ENCODE measurements around the gene SLC6A5.

Gene SLC6A5

GRCh38 chr11:20597154-20597679, 2.2 kb upstream of the SLC6A5 start:
- no peak for DNase-seq

GRCh38 chr11:20597680-20598484, 1.5 kb upstream of the SLC6A5 start:
- no peak for DNase-seq

GRCh38 chr11:20598492-20598891, 916 bp upstream of the SLC6A5 start:
- DNase-seq = no peak

GRCh38 chr11:20600020-20600346, 575 bp downstream of the SLC6A5 start:
- no peak for DNase-seq

- DNase-seq = no peak
Observed at GRCh38 chr11:20600551-20600950, 1.1 kb downstream of the SLC6A5 start.

- DNase-seq = no peak
Observed at GRCh38 chr11:20601221-20601914, 2.0 kb downstream of the SLC6A5 start.

GRCh38 chr11:20604295-20604803, 4.9 kb downstream of the SLC6A5 start:
- no peak for DNase-seq

- no peak for DNase-seq
Observed at GRCh38 chr11:20604864-20605601, 5.6 kb downstream of the SLC6A5 start.

GRCh38 chr11:20605602-20606091, 6.2 kb downstream of the SLC6A5 start:
- no peak for DNase-seq

- DNase-seq = no peak
Observed at GRCh38 chr11:20608934-20609333, 9.5 kb downstream of the SLC6A5 start.

- DNase-seq = peak; percentile 54
Observed at GRCh38 chr11:20609727-20610707, 10.6 kb downstream of the SLC6A5 start.

- DNase-seq = no peak
Observed at GRCh38 chr11:20610825-20611224, 11.4 kb downstream of the SLC6A5 start.

- DNase-seq = no peak
Observed at GRCh38 chr11:20611445-20611844, 12.0 kb downstream of the SLC6A5 start.

- DNase-seq = no peak
Observed at GRCh38 chr11:20611892-20612291, 12.5 kb downstream of the SLC6A5 start.

GRCh38 chr11:20612416-20612815, 13.0 kb downstream of the SLC6A5 start:
- DNase-seq = no peak

GRCh38 chr11:20616920-20617319, 17.5 kb downstream of the SLC6A5 start:
- no peak for DNase-seq

GRCh38 chr11:20617346-20618005, 18.1 kb downstream of the SLC6A5 start:
- no peak for DNase-seq

GRCh38 chr11:20618083-20618482, 18.7 kb downstream of the SLC6A5 start:
- no peak for DNase-seq

GRCh38 chr11:20620988-20621387, 21.6 kb downstream of the SLC6A5 start:
- DNase-seq = no peak

GRCh38 chr11:20621679-20622078, 22.3 kb downstream of the SLC6A5 start:
- no peak for DNase-seq

- DNase-seq = no peak
Observed at GRCh38 chr11:20623252-20623651, 23.8 kb downstream of the SLC6A5 start.
